ENCODE results near the gene TAC1. TPM values are rescaled to one million over a fixed set of nuclear protein-coding genes. Genes with fewer than 3 reads are reported as not detected.

TAC1 gene
- total RNA-seq, 2 donors from 2014 or later = 2.2 TPM; not detected in 1

DNA sequence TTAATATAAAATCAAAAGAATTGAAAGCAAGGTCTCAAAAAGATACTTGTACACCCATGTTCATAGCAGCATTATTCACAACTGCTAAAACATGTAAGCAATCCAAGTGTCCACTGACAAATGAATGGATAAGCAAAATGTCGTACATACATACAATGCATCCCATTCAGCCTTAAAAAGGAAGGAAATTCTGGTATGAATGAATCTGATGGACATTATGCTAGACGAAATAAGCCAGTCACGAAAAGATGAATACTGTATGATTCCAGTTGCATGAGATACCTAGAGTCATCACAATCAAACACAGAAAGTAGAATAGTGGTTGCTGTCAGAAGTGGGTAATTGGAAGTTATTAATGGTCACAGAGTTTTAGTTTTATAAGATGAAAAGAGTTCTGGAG is 9.5 kb upstream of the TAC1 start:
- no peak overlapping the region for H3K9ac ChIP-seq (ENCODE audit: low read depth in 2 of 2, low read length in 2 of 2)
- TF ChIP-seq CTCF (IDR thresholded peaks at IDR 0.05) = no peak
- no peak overlapping the region for H3K4me3 ChIP-seq
- DNase-seq = no peak
- H3K36me3 ChIP-seq = no peaks in the 10 kb centered on the region
- no peaks in the 10 kb centered on the region for H3K27me3 ChIP-seq
- H3K4me1 ChIP-seq = no peaks in the 10 kb centered on the region
- intact Hi-C loops (cut with DNase I) = no loop called here
- no peak overlapping the region for H3K27ac ChIP-seq
- H3K9me3 ChIP-seq = no peaks in the 10 kb centered on the region

DNA sequence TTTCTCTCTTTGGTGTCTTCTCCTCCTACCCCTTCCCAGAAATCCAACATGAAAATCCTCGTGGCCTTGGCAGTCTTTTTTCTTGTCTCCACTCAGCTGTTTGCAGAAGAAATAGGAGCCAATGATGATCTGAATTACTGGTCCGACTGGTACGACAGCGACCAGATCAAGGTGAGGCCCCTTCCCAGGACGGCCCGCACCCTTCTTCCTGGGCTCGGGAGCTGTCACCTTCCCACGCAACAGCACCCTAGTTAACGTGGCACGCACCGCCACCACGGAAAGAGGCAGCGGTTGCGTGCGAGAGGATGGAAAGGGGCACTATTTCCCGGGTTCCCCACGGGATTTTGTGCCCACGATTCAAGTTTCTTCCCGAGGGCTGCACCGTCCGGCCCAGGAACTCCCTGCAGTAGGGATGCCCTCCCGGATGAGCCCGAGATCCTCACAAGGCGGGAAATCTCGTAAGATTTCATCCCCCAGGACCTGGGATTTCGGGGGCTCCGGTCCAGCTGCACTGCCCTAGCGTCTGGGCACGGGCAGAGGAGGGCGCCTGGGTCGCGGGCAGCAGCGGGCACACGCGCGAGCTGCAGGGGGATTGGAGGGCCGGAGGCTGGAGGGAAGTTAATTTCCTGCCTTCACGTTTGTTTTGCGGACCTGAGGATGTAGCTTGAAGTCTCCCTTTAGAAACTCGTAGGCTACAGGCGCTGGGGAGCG is 834 bp downstream of the TAC1 start:
- no peak for TF ChIP-seq CTCF (IDR thresholded peaks at IDR 0.05)
- Histone ChIP-seq H3K4me1 (peaks cover 5% of the 10 kb centered on the region), H3K36me3 (no peaks in the 10 kb centered on the region), H3K9ac (ENCODE audit: low read depth in 2 of 2, low read length in 2 of 2) (no peak overlapping the region), H3K27ac (no peak overlapping the region), H3K27me3 (peaks cover 40% of the 10 kb centered on the region), H3K4me3 (peak overlapping the region; percentile 24), H3K9me3 (no peaks in the 10 kb centered on the region)
- intact Hi-C loops (cut with DNase I) = no loop called here
- no peak for DNase-seq

- no peak overlapping the region for H3K27ac ChIP-seq
- no peaks in the 10 kb centered on the region for H3K9me3 ChIP-seq
- H3K4me3 ChIP-seq = peak overlapping the region; percentile 24
- DNase-seq = no peak
- intact Hi-C loops (cut with DNase I) = no loop called here
- no peak overlapping the region for H3K9ac ChIP-seq (ENCODE audit: low read depth in 2 of 2, low read length in 2 of 2)
- H3K27me3 ChIP-seq = peaks cover 40% of the 10 kb centered on the region
- no peak for TF ChIP-seq CTCF (IDR thresholded peaks at IDR 0.05)
- no peaks in the 10 kb centered on the region for H3K36me3 ChIP-seq
- H3K4me1 ChIP-seq = peaks cover 5% of the 10 kb centered on the region
Observed at GRCh38 chr7:97733276-97734161, 1.6 kb downstream of the TAC1 start.

DNA sequence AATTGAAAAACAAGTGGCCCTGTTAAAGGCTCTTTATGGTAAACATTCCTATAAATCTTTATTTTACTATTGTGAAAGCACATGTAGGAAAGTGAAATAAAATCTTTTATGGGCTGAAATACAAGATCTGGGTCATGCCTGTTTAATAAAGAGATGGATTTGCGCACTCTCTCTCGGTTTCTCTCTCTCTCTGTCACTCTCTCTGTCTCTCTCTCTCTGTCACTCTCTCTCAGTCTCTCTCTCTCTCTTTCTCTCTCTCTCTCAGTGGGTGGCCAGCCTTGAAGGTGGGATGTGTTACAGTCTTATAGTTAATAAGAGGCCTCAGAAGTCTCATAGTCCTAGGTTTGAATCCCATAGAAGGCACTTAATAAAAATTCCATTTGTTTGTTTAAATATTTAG is 2.4 kb downstream of the TAC1 start:
- peaks cover 40% of the 10 kb centered on the region for H3K27me3 ChIP-seq
- TF ChIP-seq CTCF (IDR thresholded peaks at IDR 0.05) = no peak
- no peak overlapping the region for H3K9ac ChIP-seq (ENCODE audit: low read depth in 2 of 2, low read length in 2 of 2)
- intact Hi-C loops (cut with DNase I) = no loop called here
- no peak for DNase-seq
- H3K36me3 ChIP-seq = no peaks in the 10 kb centered on the region
- H3K9me3 ChIP-seq = no peaks in the 10 kb centered on the region
- no peak overlapping the region for H3K27ac ChIP-seq
- no peak overlapping the region for H3K4me3 ChIP-seq
- peaks cover 5% of the 10 kb centered on the region for H3K4me1 ChIP-seq

DNA sequence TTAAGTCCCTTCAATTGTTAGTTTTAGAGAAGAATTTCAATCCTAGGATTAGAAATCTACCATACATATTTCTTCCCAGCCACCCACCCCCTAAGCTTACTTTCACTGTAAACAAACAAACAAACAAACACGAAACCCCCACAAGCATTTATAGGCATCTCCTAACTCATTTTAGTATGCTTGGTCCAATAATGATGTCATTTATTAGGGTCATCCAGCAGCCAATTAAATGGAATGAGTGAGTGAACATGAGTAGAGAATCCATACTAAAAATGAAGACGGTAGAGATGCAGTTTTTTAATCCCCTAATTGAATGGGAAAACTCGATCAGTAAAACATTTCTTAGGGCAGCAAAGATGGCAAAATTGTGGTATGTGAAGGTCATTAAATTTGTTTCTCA is 3.2 kb downstream of the TAC1 start:
- Histone ChIP-seq H3K4me3 (no peak overlapping the region), H3K27me3 (peaks cover 40% of the 10 kb centered on the region), H3K4me1 (peaks cover 5% of the 10 kb centered on the region), H3K27ac (no peak overlapping the region), H3K9me3 (no peaks in the 10 kb centered on the region), H3K9ac (ENCODE audit: low read depth in 2 of 2, low read length in 2 of 2) (no peak overlapping the region), H3K36me3 (no peaks in the 10 kb centered on the region)
- DNase-seq = no peak
- no peak for TF ChIP-seq CTCF (IDR thresholded peaks at IDR 0.05)
- intact Hi-C loops (cut with DNase I) = no loop called here

Measured in colonic mucosa (tissue), 4 donors.